IPS DF 6.9 (cell line): ENCODE results near the gene SDF4.

Experiments
- DNase-seq: peaks from one replicate; pipeline ENCODE4 v3.0.0-alpha.2; 2013; ENCODE audit warnings: low read depth, low spot score
- H3K27ac ChIP-seq: one replicate; pipeline ENCODE4 v1.5.1; 2013; ENCODE audit warnings: low read length, control low read depth
- H3K27me3 ChIP-seq: 2 replicates; pipeline ENCODE4 v1.6.1; 2013; ENCODE audit warnings: mild to moderate bottlenecking, low read length; ENCODE audit not compliant: control insufficient read depth, insufficient read depth
- H3K36me3 ChIP-seq: 2 replicates; pipeline ENCODE4 v1.6.1; 2013; ENCODE audit warnings: low read length; ENCODE audit not compliant: control insufficient read depth, insufficient read depth
- H3K4me1 ChIP-seq: 2 replicates; pipeline ENCODE4 v1.6.1; 2013; ENCODE audit warnings: low read length; ENCODE audit not compliant: control insufficient read depth, insufficient read depth
- H3K4me3 ChIP-seq: 2 replicates; pipeline ENCODE4 v1.5.1; 2013; ENCODE audit warnings: mild to moderate bottlenecking, low read length
- H3K9me3 ChIP-seq: 2 replicates; pipeline ENCODE4 v1.6.1; 2013; ENCODE audit warnings: low read length, inconsistent platforms; ENCODE audit not compliant: control insufficient read depth, insufficient read depth
- WGBS: extraction: QIAGEN DNeasy Blood & Tissue Kit; methylation state at CpG from one replicate; pipeline ENCODE4 v1.1.7; 2013; ENCODE audit warnings: mixed read lengths, missing lambda C conversion rate; ENCODE audit not compliant: insufficient read length, insufficient coverage; 5-methylcytosine and 5-hydroxymethylcytosine counted together

SDF4 gene

DNA sequence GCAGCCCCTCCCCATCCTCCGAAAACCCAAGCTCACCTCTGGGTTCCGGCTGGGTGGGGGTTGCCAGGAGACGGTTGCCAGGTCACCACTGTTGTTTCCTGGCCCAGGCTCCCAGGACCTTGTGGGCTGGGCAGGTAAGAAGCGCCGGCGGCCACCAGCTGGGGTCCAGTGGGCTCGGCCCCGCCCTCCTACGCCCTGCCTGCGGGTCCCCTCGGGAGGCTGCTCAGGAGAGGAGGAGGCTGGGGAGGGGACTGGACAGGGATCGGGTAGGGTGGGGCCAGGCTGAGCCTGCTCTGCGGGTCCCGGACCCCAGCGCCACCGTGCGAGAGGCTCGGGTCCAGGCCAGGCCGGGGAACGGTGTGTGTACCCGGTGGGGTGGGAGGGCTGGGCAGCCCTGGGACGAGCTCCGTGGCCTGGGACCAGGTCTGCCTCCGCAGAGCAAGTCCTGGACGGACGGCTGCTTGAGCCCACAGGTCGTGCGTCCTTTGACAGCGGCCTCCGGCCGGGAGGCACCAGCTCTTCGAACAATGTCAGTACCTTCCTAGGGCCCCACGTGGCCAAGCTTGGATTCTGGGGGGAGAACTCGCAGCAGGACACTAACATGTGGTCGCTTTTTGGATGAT lies 57.9 kb downstream of the SDF4 start, which contains the start of gene TTLL10:
Gene TTLL10 (plus strand): TSS at position 88 of the 623 bp plus-strand sequence. CDS start 5,336 bp downstream, outside the sequence.
- Histone ChIP-seq H3K27me3 (no peaks in the 10 kb centered on the region), H3K4me1 (peaks cover 13% of the 10 kb centered on the region), H3K4me3 (no peak within 1 kb of the TSS), H3K27ac (no peak within 1 kb of the TSS), H3K9me3 (no peaks in the 10 kb centered on the region), H3K36me3 (no peaks in the 10 kb centered on the region; the same call in 1 of the 2 replicates)
- no peak for DNase-seq
- no CpG with 5 or more reads among the region's 35 CpGs for WGBS

DNA sequence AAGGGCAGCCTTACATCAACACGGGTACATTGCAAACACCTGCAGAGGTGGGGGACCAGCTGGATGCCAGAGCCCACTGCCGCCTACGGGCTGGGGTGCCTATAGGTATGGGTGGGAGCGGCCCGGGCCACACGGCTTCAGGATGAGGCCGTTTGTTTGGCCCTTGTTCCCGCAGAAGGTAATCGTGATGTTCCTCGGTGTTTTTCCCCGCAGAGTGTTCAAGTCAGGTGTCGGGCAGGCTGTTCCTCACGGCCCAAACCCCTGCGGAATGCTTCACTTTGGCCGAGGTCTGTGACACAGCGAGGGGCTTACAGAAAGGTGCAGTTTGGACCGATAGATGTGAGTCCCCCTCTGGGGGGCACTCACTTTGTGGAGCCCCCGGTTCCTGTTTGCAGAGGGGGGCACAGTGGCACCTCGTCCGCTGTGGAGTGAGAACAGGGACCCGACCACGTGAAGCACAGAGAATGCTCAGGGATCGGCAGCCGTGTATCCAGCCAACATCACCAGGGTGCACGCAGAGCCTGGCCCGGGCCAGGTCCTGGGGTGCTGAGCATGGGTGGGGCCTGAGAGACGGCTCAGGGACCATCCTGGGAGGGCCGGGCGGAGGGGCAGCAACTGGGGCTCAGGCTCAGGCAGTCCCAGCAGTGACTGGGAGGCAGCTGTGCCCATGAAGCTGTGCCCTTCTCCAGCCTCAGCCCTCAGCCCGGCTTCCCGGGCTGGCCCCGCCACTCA lies 58.6 kb downstream of the SDF4 start:
- no peaks in the 10 kb centered on the region for H3K9me3 ChIP-seq
- H3K27me3 ChIP-seq = no peaks in the 10 kb centered on the region
- no peak overlapping the region for H3K27ac ChIP-seq
- H3K36me3 ChIP-seq = no peaks in the 10 kb centered on the region; the same call in 1 of the 2 replicates
- H3K4me1 ChIP-seq = peaks cover 13% of the 10 kb centered on the region
- no peak overlapping the region for H3K4me3 ChIP-seq
- WGBS = no CpG with 5 or more reads among the region's 32 CpGs
- no peak for DNase-seq

DNA sequence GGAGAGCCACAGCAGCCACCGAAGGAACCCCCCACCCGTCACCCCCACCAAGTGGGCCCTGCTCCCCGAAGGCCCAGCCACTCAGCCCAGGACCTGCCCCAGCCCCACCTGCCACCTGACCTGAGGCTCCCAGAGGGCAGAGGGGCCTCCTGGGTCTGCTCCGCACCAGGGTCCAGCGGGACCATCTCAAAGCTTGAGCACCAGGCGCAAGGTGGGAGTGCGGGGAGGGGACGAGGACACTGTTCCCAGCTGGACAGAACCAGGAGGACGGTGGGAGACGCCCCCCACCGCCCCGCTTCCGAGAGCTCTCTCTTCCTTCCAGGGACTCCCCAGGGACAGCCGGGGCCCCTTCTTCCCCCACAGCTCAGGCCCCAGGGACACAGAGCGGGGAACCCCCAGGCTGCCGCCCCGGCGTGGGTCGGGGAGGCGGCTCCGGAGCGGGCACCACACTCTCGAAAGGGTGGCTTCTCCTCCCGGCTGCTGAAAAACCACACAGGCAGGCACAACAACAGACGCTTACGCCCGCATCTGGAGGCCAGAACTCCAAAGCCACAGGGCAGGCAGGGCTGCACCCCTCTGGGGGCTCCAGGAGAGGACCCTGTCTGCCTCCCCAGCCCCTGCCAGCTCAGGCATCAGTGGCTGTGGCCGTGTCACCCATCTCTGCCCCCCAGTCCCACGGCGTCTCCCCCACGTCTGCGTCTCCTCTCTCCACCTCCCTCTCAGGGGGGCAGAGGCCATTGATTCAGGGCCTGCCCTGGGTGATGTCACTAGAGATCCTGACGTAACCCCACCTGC lies 60.1 kb downstream of the SDF4 start:
- Histone ChIP-seq H3K27ac (no peak overlapping the region), H3K4me1 (peaks cover 9% of the 10 kb centered on the region), H3K9me3 (no peaks in the 10 kb centered on the region), H3K27me3 (no peaks in the 10 kb centered on the region), H3K36me3 (no peaks in the 10 kb centered on the region; the same call in 1 of the 2 replicates), H3K4me3 (no peak overlapping the region)
- DNase-seq = no peak
- no CpG with 5 or more reads among the region's 33 CpGs for WGBS

DNA sequence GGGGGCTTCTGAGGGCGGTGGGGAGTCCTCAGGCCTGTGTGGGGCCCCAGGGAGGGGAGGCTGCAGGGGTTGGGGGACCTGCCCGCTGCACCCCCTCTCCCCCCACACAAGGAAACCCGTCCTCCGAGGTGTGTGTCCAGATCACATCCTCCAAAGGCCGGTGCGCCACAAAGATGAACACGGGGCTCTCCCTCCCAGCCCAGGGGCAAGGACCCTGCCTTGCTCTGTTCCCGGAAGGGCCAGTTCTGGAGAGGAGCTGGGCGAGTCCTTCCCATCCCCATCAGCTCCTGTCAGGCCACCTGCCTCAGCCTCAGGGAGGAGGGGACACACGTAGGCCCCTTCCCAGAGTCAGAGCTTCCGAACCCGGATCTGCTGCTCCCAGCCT lies 60.6 kb downstream of the SDF4 start:
- no CpG with 5 or more reads among the region's 12 CpGs for WGBS
- Histone ChIP-seq H3K4me1 (peaks cover 10% of the 10 kb centered on the region), H3K9me3 (no peaks in the 10 kb centered on the region), H3K27me3 (no peaks in the 10 kb centered on the region), H3K27ac (no peak overlapping the region), H3K36me3 (no peaks in the 10 kb centered on the region; the same call in 1 of the 2 replicates), H3K4me3 (no peak overlapping the region)
- DNase-seq = no peak

DNA sequence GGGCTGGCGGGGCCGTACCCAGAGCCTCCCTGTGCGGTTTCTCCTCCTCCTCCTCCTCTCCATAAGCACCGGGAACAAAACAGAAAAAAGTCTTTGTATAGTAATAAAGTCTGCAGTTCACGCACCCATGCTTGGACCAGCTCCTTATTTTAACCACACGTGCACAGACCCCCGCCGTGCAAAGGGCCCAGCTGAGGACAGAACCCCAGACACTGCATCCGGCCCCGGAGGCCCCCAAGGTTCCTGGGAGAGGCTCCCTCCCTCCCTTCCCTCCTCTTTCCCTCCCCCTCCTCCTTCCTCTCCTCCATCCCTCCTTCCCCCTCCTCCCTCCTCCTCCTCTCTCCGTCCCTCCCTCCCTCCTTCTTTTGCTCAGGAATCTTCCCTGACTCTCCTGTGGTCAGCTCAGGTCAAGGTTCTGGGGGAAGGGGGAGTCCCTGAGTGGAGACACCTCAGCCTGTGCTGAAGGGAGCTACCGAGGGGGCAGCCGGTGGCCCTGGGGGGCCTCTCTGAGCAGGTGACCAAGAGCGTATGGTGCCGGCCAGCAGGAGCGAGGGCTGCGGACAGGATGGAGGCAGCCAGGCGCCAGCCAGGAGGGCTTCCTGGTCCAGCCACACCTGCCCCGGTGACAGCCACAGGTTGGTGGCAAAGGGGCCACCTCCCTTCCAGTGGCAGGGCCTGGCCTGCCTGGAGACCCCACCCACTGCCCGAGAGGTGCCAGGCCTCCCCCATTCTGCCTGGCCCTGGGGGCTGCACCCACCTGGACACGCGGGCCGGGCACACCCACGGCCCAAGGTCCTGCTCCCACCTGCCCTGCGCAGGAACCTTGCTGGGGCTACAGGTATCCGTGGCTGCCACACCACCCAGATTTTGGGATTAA lies 61.3 kb downstream of the SDF4 start:
- no peak for DNase-seq
- H3K4me3 ChIP-seq = no peak overlapping the region
- no peaks in the 10 kb centered on the region for H3K27me3 ChIP-seq
- H3K27ac ChIP-seq = no peak overlapping the region
- H3K4me1 ChIP-seq = peaks cover 12% of the 10 kb centered on the region
- no peaks in the 10 kb centered on the region; the same call in 1 of the 2 replicates for H3K36me3 ChIP-seq
- WGBS = no CpG with 5 or more reads among the region's 26 CpGs
- no peaks in the 10 kb centered on the region for H3K9me3 ChIP-seq

DNA sequence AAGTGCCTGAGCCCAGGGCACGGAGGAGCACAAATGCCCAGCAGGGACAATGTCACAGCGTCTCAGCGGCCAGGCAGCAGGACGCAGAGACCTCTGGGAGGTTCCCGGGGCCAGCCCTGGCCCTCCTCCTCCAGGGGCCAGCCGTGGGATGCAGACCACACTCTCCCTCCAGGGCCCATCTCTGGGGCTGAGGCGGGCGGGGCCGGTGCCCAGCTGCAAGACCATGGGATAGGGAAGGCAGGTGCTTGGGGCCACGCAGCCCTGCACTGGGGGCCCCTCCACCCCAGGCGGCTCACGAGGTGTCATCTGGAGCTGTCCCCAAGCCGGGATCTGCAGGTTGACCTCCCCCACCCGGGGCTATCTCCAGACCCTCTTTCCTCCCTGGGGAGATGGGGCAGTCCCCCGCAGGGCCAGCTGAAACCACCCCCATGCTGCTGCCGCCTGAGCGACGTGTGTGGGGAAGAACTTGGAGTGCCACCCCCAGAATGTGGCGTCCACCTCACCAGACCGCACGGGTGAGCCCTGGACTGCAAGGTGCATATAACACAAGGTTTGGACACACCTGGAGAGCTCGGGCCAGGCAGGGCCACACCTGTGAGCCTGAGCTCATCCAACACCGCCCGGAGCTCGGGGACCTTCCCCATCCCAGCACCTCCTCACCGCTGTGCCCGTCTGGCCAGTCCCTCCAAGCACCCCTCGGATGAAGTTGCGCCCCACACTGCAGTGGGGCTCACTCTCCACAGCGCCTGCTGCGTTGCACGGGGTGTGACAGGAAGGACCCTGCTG lies 62.2 kb downstream of the SDF4 start:
- Histone ChIP-seq H3K4me3 (no peak overlapping the region), H3K4me1 (peaks cover 15% of the 10 kb centered on the region), H3K27me3 (no peaks in the 10 kb centered on the region), H3K9me3 (no peaks in the 10 kb centered on the region), H3K27ac (no peak overlapping the region), H3K36me3 (no peaks in the 10 kb centered on the region; the same call in 1 of the 2 replicates)
- WGBS = no CpG with 5 or more reads among the region's 32 CpGs
- DNase-seq = no peak

DNA sequence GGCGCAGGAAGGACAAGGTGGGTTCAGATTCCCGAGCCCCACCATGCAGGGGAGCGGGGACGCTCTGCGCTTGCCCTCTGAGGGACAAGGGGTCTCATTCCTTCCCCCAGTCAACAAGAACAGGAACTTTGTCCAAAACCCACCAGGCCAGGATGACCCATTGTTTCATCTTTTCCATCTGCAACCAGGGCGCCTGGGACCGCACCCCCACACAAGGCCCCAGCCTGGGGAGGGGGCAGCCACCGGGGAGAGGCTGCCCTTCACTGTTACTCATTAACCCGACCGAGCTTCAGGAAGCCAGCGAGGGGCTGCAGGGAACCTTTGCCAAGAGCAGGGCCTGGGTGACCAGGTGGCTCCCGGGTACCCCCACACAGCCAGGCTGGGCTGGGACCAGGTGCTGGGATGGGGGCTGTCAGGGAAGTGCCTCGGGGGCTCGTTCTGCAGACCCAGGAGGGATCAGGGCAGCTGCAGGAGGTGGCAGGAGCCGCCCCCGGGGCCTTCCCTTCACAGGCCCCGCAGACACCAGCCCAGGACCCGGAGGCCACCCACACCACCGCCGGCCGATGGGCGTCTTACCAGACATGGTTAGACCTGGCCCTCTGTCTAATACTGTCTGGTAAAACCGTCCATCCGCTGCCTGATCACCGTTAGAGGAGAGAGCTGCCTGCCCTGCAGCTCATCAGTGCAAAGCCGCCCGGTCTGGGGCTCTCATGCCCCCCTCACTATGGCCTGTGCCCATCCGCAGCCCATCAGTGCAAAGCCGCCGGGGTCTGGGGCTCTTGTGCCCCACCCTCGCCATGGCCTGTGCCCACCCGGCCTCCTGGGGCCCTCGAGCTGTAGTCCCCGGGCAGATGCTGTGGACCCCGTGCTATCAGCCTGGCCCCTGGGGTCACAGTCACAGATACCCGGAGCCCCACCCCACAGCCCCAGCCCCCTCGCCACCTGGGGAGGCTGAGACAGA lies 63.1 kb downstream of the SDF4 start:
- WGBS = no CpG with 5 or more reads among the region's 37 CpGs

DNA sequence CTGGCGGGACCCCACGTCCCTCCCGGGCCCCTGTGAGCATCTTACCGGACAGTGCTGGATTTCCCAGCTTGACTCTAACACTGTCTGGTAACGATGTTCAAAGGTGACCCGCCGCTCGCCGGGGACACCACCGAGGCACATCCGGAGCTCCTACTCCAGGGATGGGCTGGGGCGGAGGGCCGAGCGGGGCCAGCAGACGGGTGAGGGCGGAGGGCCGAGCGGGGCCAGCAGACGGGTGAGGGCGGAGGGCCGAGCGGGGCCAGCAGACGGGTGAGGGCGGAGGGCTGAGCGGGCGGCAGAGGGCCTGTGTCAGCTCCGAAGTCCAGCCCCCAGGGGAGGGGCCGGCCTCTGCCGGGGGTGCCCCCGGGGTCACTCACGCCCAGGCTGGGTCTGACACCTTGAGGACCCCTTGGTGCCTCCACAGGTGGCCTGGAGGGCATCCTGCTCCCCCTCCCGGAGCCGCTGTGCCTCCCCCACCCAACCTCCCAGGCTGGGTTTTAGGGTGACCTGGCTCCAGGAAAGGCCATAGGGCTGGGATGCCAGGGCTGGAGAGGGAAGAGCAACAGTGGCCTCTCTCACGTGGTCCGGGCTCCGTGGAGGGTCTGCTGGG lies 63.9 kb downstream of the SDF4 start:
- Histone ChIP-seq H3K4me3 (no peak overlapping the region), H3K27ac (no peak overlapping the region), H3K4me1 (peaks cover 21% of the 10 kb centered on the region), H3K27me3 (no peaks in the 10 kb centered on the region), H3K36me3 (no peaks in the 10 kb centered on the region; the same call in 1 of the 2 replicates), H3K9me3 (no peaks in the 10 kb centered on the region)
- DNase-seq = no peak
- WGBS = no CpG with 5 or more reads among the region's 36 CpGs

More for the DNA sequence above, 63.1 kb downstream of the SDF4 start:
- no peak overlapping the region for H3K27ac ChIP-seq
- no peaks in the 10 kb centered on the region for H3K9me3 ChIP-seq
- no peak overlapping the region for H3K4me3 ChIP-seq
- H3K27me3 ChIP-seq = no peaks in the 10 kb centered on the region
- H3K4me1 ChIP-seq = peaks cover 19% of the 10 kb centered on the region
- no peak for DNase-seq
- no peaks in the 10 kb centered on the region; the same call in 1 of the 2 replicates for H3K36me3 ChIP-seq
